Gastroesophageal sphincter (tissue), 4 donors: ENCODE measurements around the gene CDCA7L. TPM values are rescaled to one million over a fixed set of nuclear protein-coding genes. Genes with fewer than 3 reads are reported as not detected.

Experiments used
- ATAC-seq: fragments of 150-250 bp; one replicate; pipeline ENCODE4 v1.9.1; 2016; ENCODE audit warnings: mild to moderate bottlenecking, moderate library complexity
- H3K27ac ChIP-seq, 4 donors: fragments of 200-600 bp; sonication (generic) in 3 of 4; 1 replicate in 3 of 4; 2 replicates in 1 of 4; pipeline ENCODE4 v1.5.1; 2016 to 2019
- H3K27me3 ChIP-seq: fragments of 200-600 bp; sonication (generic); one replicate; pipeline ENCODE4 v1.5.1; 2019
- H3K36me3 ChIP-seq, 2 donors: fragments of 200-600 bp; sonication (generic); one replicate each; pipeline ENCODE4 v1.5.1; 2019; ENCODE audit warnings: control low read depth in 1 of 2
- H3K4me1 ChIP-seq, 3 donors: fragments of 200-600 bp; sonication (generic); 1 replicate in 2 of 3; 2 replicates in 1 of 3; pipeline ENCODE4 v1.5.1; 2016 to 2019; ENCODE audit warnings: control low read depth in 2 of 3
- H3K4me3 ChIP-seq, 2 donors: fragments of 200-600 bp; sonication (generic); one replicate each; pipeline ENCODE4 v1.5.1; 2019; ENCODE audit warnings: mild to moderate bottlenecking in 1 of 2, moderate library complexity in 1 of 2
- H3K9me3 ChIP-seq, 3 donors: fragments of 200-600 bp; sonication (generic); one replicate each; pipeline ENCODE4 v1.5.1; 2017 to 2019; ENCODE audit warnings: control low read depth in 2 of 3
- EP300 ChIP-seq: sonication (generic); formaldehyde crosslinking; IDR thresholded peaks from one replicate; pipeline ENCODE4 v1.6.1; 2017; ENCODE audit warnings: antibody characterized with exemption, mild to moderate bottlenecking
- POLR2A ChIP-seq, 2 donors: fragments of 450-650 bp; IDR thresholded peaks; one replicate each; pipeline ENCODE4 v1.6.1; 2017; ENCODE audit warnings: antibody characterized with exemption in 2 of 2, mild to moderate bottlenecking in 2 of 2, moderate library complexity in 1 of 2
- POLR2AphosphoS5 ChIP-seq: sonication (generic); formaldehyde crosslinking; IDR thresholded peaks from one replicate; pipeline ENCODE4 v1.6.1; 2017; ENCODE audit warnings: antibody characterized with exemption
- WGBS, 2 donors: methylation state at CpG; one replicate each; pipeline ENCODE4 v1.1.5; 2018; ENCODE audit warnings: low coverage in 1 of 2; 5-methylcytosine and 5-hydroxymethylcytosine counted together
- total RNA-seq, 4 donors: library from RNA; depleted of rRNA; stranded (reverse); fragments of >200 nt; gene quantifications; one replicate each; pipeline ENCODE4 v1.1.0, GENCODE V29; 2016
- TF ChIP-seq, protein P1 (sequence below), 4 experiments: fragments of 200-600 bp in 2 of 4; fragments of 450-650 bp in 2 of 4; sonication (generic) in 1 of 4; IDR thresholded peaks; one replicate each; pipeline ENCODE4 v1.5.1; 2017 to 2019; ENCODE audit warnings: antibody characterized with exemption in 4 of 4, mild to moderate bottlenecking in 2 of 4, moderate library complexity in 2 of 4

CDCA7L gene
- total RNA-seq, 4 donors from 2014 or later: 19.6 to 47.7 (median 30.3) TPM

GRCh38 chr7:21851559-21851967, 94.1 kb downstream of the CDCA7L start:
- ATAC-seq: no peak

More at GRCh38 chr7:21851559-21851967, 94.1 kb downstream of the CDCA7L start:
- Histone ChIP-seq H3K36me3 (no peaks in the 10 kb centered on the region), H3K9me3 (no peaks in the 10 kb centered on the region), H3K27ac (no peak overlapping the region), H3K4me1 (no peaks in the 10 kb centered on the region), H3K4me3 (no peak overlapping the region), H3K27me3 (no peaks in the 10 kb centered on the region)
- 69 to 74% methylated on average over 6 of the region's 6 CpGs for WGBS, 2 donors
- TF ChIP-seq, protein P1, sequence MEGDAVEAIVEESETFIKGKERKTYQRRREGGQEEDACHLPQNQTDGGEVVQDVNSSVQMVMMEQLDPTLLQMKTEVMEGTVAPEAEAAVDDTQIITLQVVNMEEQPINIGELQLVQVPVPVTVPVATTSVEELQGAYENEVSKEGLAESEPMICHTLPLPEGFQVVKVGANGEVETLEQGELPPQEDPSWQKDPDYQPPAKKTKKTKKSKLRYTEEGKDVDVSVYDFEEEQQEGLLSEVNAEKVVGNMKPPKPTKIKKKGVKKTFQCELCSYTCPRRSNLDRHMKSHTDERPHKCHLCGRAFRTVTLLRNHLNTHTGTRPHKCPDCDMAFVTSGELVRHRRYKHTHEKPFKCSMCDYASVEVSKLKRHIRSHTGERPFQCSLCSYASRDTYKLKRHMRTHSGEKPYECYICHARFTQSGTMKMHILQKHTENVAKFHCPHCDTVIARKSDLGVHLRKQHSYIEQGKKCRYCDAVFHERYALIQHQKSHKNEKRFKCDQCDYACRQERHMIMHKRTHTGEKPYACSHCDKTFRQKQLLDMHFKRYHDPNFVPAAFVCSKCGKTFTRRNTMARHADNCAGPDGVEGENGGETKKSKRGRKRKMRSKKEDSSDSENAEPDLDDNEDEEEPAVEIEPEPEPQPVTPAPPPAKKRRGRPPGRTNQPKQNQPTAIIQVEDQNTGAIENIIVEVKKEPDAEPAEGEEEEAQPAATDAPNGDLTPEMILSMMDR (IDR thresholded peaks at IDR 0.05): no peak
- TF ChIP-seq POLR2AphosphoS5 (no peak), POLR2A (IDR thresholded peaks at IDR 0.05) (no peak), EP300 (no peak)
